Islet of Langerhans (tissue), 1 donor: ENCODE results near the gene TNFRSF4.

Experiments used
- FAIRE-seq: peaks from one replicate; lab custom pipeline; 2011; peaks lifted over from hg19 to GRCh38; lab: Jason Lieb, UNC

The TNFRSF4 gene

GRCh38 chr1:1217621-1218523, 3.9 kb upstream of the TNFRSF4 start:
- no peak for FAIRE-seq

GRCh38 chr1:1216770-1217620, 3.0 kb upstream of the TNFRSF4 start:
- FAIRE-seq, result no peak

GRCh38 chr1:1215881-1216605, 2.1 kb upstream of the TNFRSF4 start:
- FAIRE-seq, result no peak

- FAIRE-seq, result no peak
These were observed 1.2 kb upstream of the TNFRSF4 start for GRCh38 chr1:1215080-1215676.

GRCh38 chr1:1212780-1213344, 1.1 kb downstream of the TNFRSF4 start:
- no peak for FAIRE-seq

- FAIRE-seq, result no peak
These were observed 2.2 kb downstream of the TNFRSF4 start for GRCh38 chr1:1211541-1212441.

- no peak for FAIRE-seq
These were observed 3.0 kb downstream of the TNFRSF4 start for GRCh38 chr1:1210726-1211540.

- FAIRE-seq, result no peak
These were observed 5.1 kb downstream of the TNFRSF4 start for GRCh38 chr1:1208713-1209433.

GRCh38 chr1:1207571-1207892, 6.4 kb downstream of the TNFRSF4 start:
- FAIRE-seq, result no peak

GRCh38 chr1:1206966-1207531, 6.9 kb downstream of the TNFRSF4 start:
- FAIRE-seq, result no peak

- FAIRE-seq, result no peak
These were observed 7.5 kb downstream of the TNFRSF4 start, which contains the start of gene TNFRSF18 for GRCh38 chr1:1206376-1206965. TSS of gene TNFRSF18 (minus strand) at chr1:1206592. CDS start at chr1:1206571, 21 bp downstream.

- FAIRE-seq, result no peak
These were observed 8.1 kb downstream of the TNFRSF4 start for GRCh38 chr1:1205769-1206375.

GRCh38 chr1:1204998-1205768, 8.8 kb downstream of the TNFRSF4 start:
- no peak for FAIRE-seq

GRCh38 chr1:1204425-1204920, 9.5 kb downstream of the TNFRSF4 start:
- no peak for FAIRE-seq

- no peak for FAIRE-seq
These were observed 10.2 kb downstream of the TNFRSF4 start for GRCh38 chr1:1203561-1204424.
